Thymus (tissue), 14 donors: ENCODE results near the gene C17orf107. TPM values are rescaled to one million over a fixed set of nuclear protein-coding genes. Genes with fewer than 3 reads are reported as not detected.

Experiments used
- DNase-seq, 9 donors: peaks; one replicate each; pipeline ENCODE4 v3.0.0-alpha.2; 2013; ENCODE audit warnings: low spot score in 9 of 9, low read depth in 6 of 9, missing footprints in 1 of 9
- H3K27ac ChIP-seq, 2 donors: one replicate each; pipeline ENCODE4 v1.5.1; 2013; ENCODE audit warnings: control low read depth in 1 of 2, low read depth in 1 of 2, low read length in 1 of 2, mild to moderate bottlenecking in 1 of 2, moderate library complexity in 1 of 2
- H3K27me3 ChIP-seq, 2 donors: one replicate each; pipeline ENCODE4 v1.5.1; 2013; ENCODE audit warnings: low read length in 1 of 2; ENCODE audit not compliant: control insufficient read depth in 2 of 2, insufficient read depth in 1 of 2
- H3K36me3 ChIP-seq, 2 donors: one replicate each; pipeline ENCODE4 v1.5.1; 2013; ENCODE audit warnings: low read length in 1 of 2, mild to moderate bottlenecking in 1 of 2, moderate library complexity in 1 of 2; ENCODE audit not compliant: control insufficient read depth in 2 of 2, insufficient read depth in 2 of 2
- H3K4me1 ChIP-seq, 2 donors: one replicate each; pipeline ENCODE4 v1.5.1; 2013; ENCODE audit warnings: low read length in 2 of 2; ENCODE audit not compliant: control insufficient read depth in 2 of 2, insufficient read depth in 2 of 2
- H3K4me3 ChIP-seq, 2 donors: one replicate each; pipeline ENCODE4 v1.5.1; 2013; ENCODE audit warnings: low read length in 2 of 2, control low read depth in 1 of 2, mild to moderate bottlenecking in 1 of 2
- H3K9me3 ChIP-seq, 2 donors: one replicate each; pipeline ENCODE4 v1.5.1; 2013; ENCODE audit warnings: low read length in 1 of 2, mild to moderate bottlenecking in 1 of 2; ENCODE audit not compliant: control insufficient read depth in 2 of 2, insufficient read depth in 1 of 2
- WGBS: extraction: QIAGEN DNeasy Blood & Tissue Kit; methylation state at CpG from one replicate; pipeline ENCODE4 v1.1.7; 2013; 5-methylcytosine and 5-hydroxymethylcytosine counted together
- long read RNA-seq, 10 donors: transcript quantifications; one replicate each; lab custom pipeline, GENCODE V29; 2026
- polyA plus RNA-seq: library from polyadenylated mRNA; stranded (reverse); fragments of 200-250 nt; gene quantifications from one replicate; pipeline ENCODE4 v1.2.3, GENCODE V29; 2013
- total RNA-seq: library from RNA; stranded (reverse); fragments of 120-200 nt; gene quantifications from one replicate; pipeline ENCODE4 v1.2.4, GENCODE V29; 2013
- donor health status: healthy.

C17orf107 gene
- total RNA-seq, result 0.57 TPM
- 1.2 TPM for polyA plus RNA-seq
- long read RNA-seq, donor 1, result 0 reads
- long read RNA-seq, donor 2, result 0 reads
- long read RNA-seq, donor 3, result 0 reads
- long read RNA-seq, donor 4, result 0 reads
- long read RNA-seq, donor 5, partial matches to known transcripts, result 0 of 1 reads
- long read RNA-seq, donor 5, other reads (novel, unspliced or antisense), result 0 of 1 reads
- long read RNA-seq, donor 6, partial matches to known transcripts, result 0 of 1 reads
- long read RNA-seq, donor 6, other reads (novel, unspliced or antisense), result 0 of 1 reads
- long read RNA-seq, donor 7, result 0 reads
- long read RNA-seq, donor 8, result 0 reads
- long read RNA-seq, donor 9, result 0 reads
- long read RNA-seq, donor 10, result 0 reads

GRCh38 chr17:4899341-4900230 lies at the start of gene C17orf107:
Gene C17orf107 (plus strand): TSS chr17:4899536. CDS start chr17:4899763, 227 bp downstream.
- Histone ChIP-seq H3K4me1 (peaks cover 11 to 47% of the 10 kb centered on the region in 2 donors), H3K4me3 (peak within 1 kb of the TSS; percentile 37 to 61), H3K36me3 (peaks cover 19 to 26% of the 10 kb centered on the region in 2 donors), H3K27ac (no peak within 1 kb of the TSS), H3K27me3 (peaks cover 38 to 56% of the 10 kb centered on the region in 2 donors), H3K9me3 (peaks cover 3 to 19% of the 10 kb centered on the region in 2 donors)
- 14% methylated on average over 60 of the region's 60 CpGs for WGBS
- peak in 8 of 9 donors; percentile 48 to 83 (median 66) for DNase-seq

GRCh38 chr17:4850246-4850645 lies 49.1 kb upstream of the C17orf107 start:
- Histone ChIP-seq H3K27ac (peak overlapping the region; percentile 59 to 68), H3K36me3 (no peaks in the 10 kb centered on the region), H3K9me3 (peaks cover 0 to 11% of the 10 kb centered on the region in 2 donors), H3K4me1 (peaks cover 0 to 18% of the 10 kb centered on the region in 2 donors), H3K27me3 (no peaks in the 10 kb centered on the region), H3K4me3 (no peak overlapping the region)
- DNase-seq, result no peak
- 95% methylated on average over 2 of the region's 2 CpGs for WGBS

GRCh38 chr17:4851084-4851483 lies 48.3 kb upstream of the C17orf107 start:
- WGBS, result 88% methylated on average over 3 of the region's 3 CpGs
- Histone ChIP-seq H3K27ac (peak overlapping the region in 1 of 2 donors; percentile 76), H3K4me1 (peaks cover 0 to 20% of the 10 kb centered on the region in 2 donors)

GRCh38 chr17:4852567-4853207 lies 46.6 kb upstream of the C17orf107 start:
- peak overlapping the region in 1 of 2 donors; percentile 39 for H3K27ac ChIP-seq
- no peak for DNase-seq
- H3K36me3 ChIP-seq, result no peaks in the 10 kb centered on the region
- no peaks in the 10 kb centered on the region for H3K27me3 ChIP-seq
- H3K4me1 ChIP-seq, result peaks cover 0 to 18% of the 10 kb centered on the region in 2 donors
- H3K9me3 ChIP-seq, result peaks cover 0 to 11% of the 10 kb centered on the region in 2 donors
- no peak overlapping the region for H3K4me3 ChIP-seq

More at GRCh38 chr17:4851084-4851483, 48.3 kb upstream of the C17orf107 start:
- Histone ChIP-seq H3K27me3 (no peaks in the 10 kb centered on the region), H3K4me3 (no peak overlapping the region), H3K36me3 (no peaks in the 10 kb centered on the region), H3K9me3 (peaks cover 0 to 11% of the 10 kb centered on the region in 2 donors)
- DNase-seq, result no peak

GRCh38 chr17:4853208-4853671 lies 46.1 kb upstream of the C17orf107 start:
- H3K27ac ChIP-seq, result peak overlapping the region; percentile 39 to 67
- 41% methylated on average over 2 of the region's 2 CpGs for WGBS
- peaks cover 0 to 18% of the 10 kb centered on the region in 2 donors for H3K4me1 ChIP-seq

GRCh38 chr17:4854111-4854681 lies 45.1 kb upstream of the C17orf107 start:
- H3K4me1 ChIP-seq, result peaks cover 0 to 22% of the 10 kb centered on the region in 2 donors
- peak in 1 of 9 donors; percentile 25 for DNase-seq
- H3K36me3 ChIP-seq, result no peaks in the 10 kb centered on the region
- no peaks in the 10 kb centered on the region for H3K27me3 ChIP-seq
- H3K9me3 ChIP-seq, result peaks cover 0 to 11% of the 10 kb centered on the region in 2 donors
- peak overlapping the region; percentile 67 to 70 for H3K27ac ChIP-seq
- no peak overlapping the region for H3K4me3 ChIP-seq
- WGBS, result 95% methylated on average over 5 of the region's 5 CpGs

More at GRCh38 chr17:4853208-4853671, 46.1 kb upstream of the C17orf107 start:
- no peak overlapping the region for H3K4me3 ChIP-seq
- DNase-seq, result no peak
- H3K36me3 ChIP-seq, result no peaks in the 10 kb centered on the region
- peaks cover 0 to 11% of the 10 kb centered on the region in 2 donors for H3K9me3 ChIP-seq
- H3K27me3 ChIP-seq, result no peaks in the 10 kb centered on the region

GRCh38 chr17:4856271-4856936 lies 42.9 kb upstream of the C17orf107 start:
- Histone ChIP-seq H3K27me3 (no peaks in the 10 kb centered on the region), H3K27ac (no peak overlapping the region), H3K4me3 (no peak overlapping the region), H3K4me1 (peaks cover 0 to 24% of the 10 kb centered on the region in 2 donors), H3K36me3 (peaks cover 0 to 3% of the 10 kb centered on the region in 2 donors), H3K9me3 (peaks cover 0 to 11% of the 10 kb centered on the region in 2 donors)
- 97% methylated on average over 17 of the region's 17 CpGs for WGBS
- no peak for DNase-seq

- Histone ChIP-seq H3K27ac (no peak overlapping the region), H3K9me3 (peaks cover 0 to 11% of the 10 kb centered on the region in 2 donors)
Measured at GRCh38 chr17:4856937-4857314, 42.4 kb upstream of the C17orf107 start.

More at GRCh38 chr17:4856937-4857314, 42.4 kb upstream of the C17orf107 start:
- Histone ChIP-seq H3K4me3 (no peak overlapping the region), H3K27me3 (no peaks in the 10 kb centered on the region), H3K4me1 (peaks cover 0 to 24% of the 10 kb centered on the region in 2 donors), H3K36me3 (peaks cover 0 to 3% of the 10 kb centered on the region in 2 donors)
- DNase-seq, result no peak
- WGBS, result 98% methylated on average over 7 of the region's 7 CpGs
